HG02943 (cell line): ENCODE data around the gene PPRC1.
"Not testable (repeated sequence)": the region's sequence is repeated elsewhere in the genome, so short reads cannot be mapped to it uniquely, and the experiment has no call there.

ENCODE experiments used
- ATAC-seq: cut with Tn5 transposase; IDR thresholded peaks from one replicate; pipeline ENCODE4 v1.9.1; 2021; ENCODE audit warnings: mild to moderate bottlenecking, low read depth, moderate library complexity; ENCODE audit not compliant: unreplicated experiment

The PPRC1 gene

GRCh38 chr10:102188941-102189898 lies 56.4 kb downstream of the PPRC1 start:
- ATAC-seq, result not testable (repeated sequence)

DNA sequence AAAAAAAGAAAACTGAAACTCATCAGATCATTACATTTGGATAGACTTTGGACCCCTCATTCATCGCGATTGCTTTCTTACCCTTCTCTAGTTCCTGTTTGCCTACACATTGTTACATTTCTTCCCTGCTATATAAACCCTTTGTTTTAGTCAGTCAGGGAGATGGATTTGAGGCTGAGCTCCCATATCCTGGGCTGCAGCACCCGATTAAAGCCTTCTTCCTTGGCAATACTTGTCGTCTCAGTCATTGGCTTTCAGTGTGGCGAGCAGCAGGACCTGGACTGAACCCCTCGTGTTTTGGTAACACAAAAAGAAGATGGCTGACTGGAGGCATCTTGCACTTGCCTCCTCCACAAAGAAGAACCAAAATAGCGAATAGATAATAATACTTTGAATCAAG lies 59.1 kb downstream of the PPRC1 start:
- no peak for ATAC-seq

DNA sequence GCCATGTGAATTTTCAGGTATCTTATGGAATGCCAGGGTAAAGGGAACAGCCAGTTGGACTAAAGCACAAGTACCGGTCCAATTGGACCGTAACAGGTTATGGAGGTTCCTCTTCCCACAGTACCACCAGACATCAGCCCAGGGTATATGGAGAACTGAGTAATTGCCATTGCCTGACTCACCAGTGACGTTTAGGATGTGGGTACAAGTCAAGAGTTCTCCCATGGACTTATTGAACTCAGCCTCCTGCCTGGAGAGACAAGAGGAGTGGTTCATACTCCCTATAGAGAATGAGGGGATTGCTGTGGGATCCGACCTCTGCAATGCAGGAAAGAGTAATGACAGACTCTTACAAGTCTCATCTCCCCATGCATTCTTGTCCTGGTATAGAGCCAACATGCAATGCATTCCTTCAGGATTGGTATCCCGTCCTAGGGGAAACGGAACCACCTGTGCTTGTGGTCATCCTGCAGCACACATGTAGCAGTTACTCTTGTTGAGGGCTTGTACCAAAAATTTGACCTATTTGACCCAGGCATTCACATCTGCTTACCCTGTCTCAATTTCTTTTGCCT lies 62.5 kb downstream of the PPRC1 start:
- ATAC-seq, result no peak

- ATAC-seq, result no peak
These were observed 64.1 kb downstream of the PPRC1 start for GRCh38 chr10:102196893-102197292.

DNA sequence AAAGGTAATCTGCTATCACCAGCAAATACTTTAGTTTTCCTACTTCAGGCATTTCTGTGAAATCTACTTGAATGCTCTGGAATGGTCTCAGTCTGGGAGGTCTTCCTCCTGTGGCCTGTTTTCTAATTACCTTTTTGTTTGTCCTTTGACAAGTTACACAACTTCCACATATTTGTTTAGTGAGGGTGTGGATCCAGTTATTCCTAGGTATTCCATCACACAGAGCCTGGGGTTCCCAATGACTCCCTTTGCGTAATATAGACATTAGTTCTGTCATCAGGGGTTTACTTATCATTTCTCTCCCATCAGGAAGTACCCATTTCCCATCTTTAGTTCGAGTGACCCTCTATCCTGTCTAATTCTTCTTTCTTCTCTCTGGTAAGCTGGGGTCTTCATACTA lies 65.2 kb downstream of the PPRC1 start:
- no peak for ATAC-seq
